ENCODE data around the gene ADCK2. TPM values are rescaled to one million over a fixed set of nuclear protein-coding genes. Genes with fewer than 3 reads are reported as not detected.

Gene ADCK2
- polyA plus RNA-seq (2012; rRNA removed): 17.7 and 19.0 TPM in 2 replicates
- polyA plus RNA-seq (2012; cell fraction: cytosol; rRNA removed): 11.9 and 15.3 TPM in 2 replicates
- polyA plus RNA-seq (2012; cell fraction: nucleus; rRNA removed): 9.5 and 11.5 TPM in 2 replicates

DNA sequence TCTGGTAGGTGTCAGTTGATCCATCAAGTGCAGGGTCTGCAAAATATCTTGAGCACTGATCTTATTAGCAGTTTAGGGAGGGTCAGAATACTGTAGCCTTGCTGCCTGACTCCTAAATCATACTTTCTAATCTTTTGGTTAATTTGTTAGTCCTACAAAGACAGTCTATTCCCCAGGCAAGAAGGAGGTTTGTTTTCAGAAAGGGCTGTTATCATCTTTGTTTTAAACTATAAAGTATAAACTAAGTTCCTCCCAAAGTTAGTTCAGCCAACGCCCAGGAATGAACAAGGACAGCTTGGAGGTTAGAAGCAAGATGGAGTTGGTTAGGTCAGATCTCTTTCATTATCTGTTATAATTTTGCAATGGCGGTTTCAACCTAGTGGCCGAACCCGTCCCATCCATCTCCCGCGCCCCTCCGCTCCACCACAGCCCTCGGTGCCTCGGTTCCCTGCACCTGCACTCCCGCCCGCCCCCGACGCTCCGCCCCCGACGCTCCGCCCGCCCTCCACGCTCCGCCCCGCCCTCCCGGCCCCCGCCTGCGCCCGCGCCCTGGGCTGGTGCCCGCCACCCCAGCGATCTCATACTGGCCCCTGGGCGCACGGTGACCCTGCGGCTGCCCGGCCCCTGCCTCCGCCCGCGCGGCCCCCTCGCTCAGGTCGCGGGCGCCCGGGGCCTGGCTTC lies at the start of gene ADCK2:
Gene ADCK2, plus strand, starts transcription at position 564 of the 681 bp plus-strand sequence. CDS start 386 bp downstream, outside the sequence.
- WGBS (ENCODE audit: low lambda C conversion rate): 3% methylated on average over 32 of the region's 41 CpGs
- Histone ChIP-seq H3K9me3 (no peaks in the 10 kb centered on the region), H3K9ac (peak within 1 kb of the TSS; percentile 60; the same call in 1 of the 2 replicates), H3K79me2 (ENCODE audit: insufficient read depth) (no peaks in the 10 kb centered on the region), H2AFZ (ENCODE audit: low read depth) (peak within 1 kb of the TSS; percentile 86), H4K20me1 (ENCODE audit: insufficient read depth) (no peaks in the 10 kb centered on the region), H3K36me3 (replicated peaks in 1 of 2; ENCODE audit: control insufficient read depth in 1 of 2, insufficient read depth in 2 of 2, low read length in 1 of 2) (no peaks in the 10 kb centered on the region), H3K27me3 (ENCODE audit: insufficient read depth) (no peaks in the 10 kb centered on the region), H3K4me2 (peak within 1 kb of the TSS; percentile 97), H3K9me2 (no peaks in the 10 kb centered on the region), H3K4me3 (ENCODE audit: low read depth in 2 of 2, low read length in 1 of 2) (peak within 1 kb of the TSS; percentile 64 to 74), H3K4me1 (ENCODE audit: control insufficient read depth in 1 of 2, insufficient read depth in 2 of 2, low read depth in 1 of 2, low read length in 1 of 2) (peaks cover 7 to 20% of the 10 kb centered on the region in 2 experiments; a peak in 2 of 4 replicates), H3F3A (replicated peaks; ENCODE audit: insufficient read depth) (no peaks in the 10 kb centered on the region), H3K27ac (ENCODE audit: low read depth in 2 of 2, low read length in 1 of 2) (0 out of 4 replicates have a peak within 1 kb of the TSS, but pooled peaks of 1 of the 2 experiments have one; percentile 18)
- ChIA-PET CTCF (interaction anchor here (0.5 to 4.5 kb wide), 6 partner anchors 12 to 340 kb away, joined by 3 to 45 read pairs (median 15); partner anchors contain the start of genes DENND2A and MRPS33), POLR2A (interaction anchor here (1.2 kb wide), 1 partner anchor 24 kb away, joined by 5 read pairs; the partner anchor contains the start of gene NDUFB2)
- DNase-seq: peak; percentile 99
- TF ChIP-seq RXRA (IDR thresholded peaks at IDR 0.05; ENCODE audit: borderline replicate concordance, low read depth) (no peak), NFIC (IDR thresholded peaks at IDR 0.05; ENCODE audit: borderline replicate concordance) (0 out of 2 replicates have a peak, but pooled peaks have one; percentile 1), NRF1 (IDR thresholded peaks at IDR 0.05; ENCODE audit: low read depth, low read length) (no peak), MAX (IDR thresholded peaks at IDR 0.05; ENCODE audit: low read depth) (no peak), SMC3 (IDR thresholded peaks at IDR 0.05; ENCODE audit: low read depth, low read length) (no peak)

DNA sequence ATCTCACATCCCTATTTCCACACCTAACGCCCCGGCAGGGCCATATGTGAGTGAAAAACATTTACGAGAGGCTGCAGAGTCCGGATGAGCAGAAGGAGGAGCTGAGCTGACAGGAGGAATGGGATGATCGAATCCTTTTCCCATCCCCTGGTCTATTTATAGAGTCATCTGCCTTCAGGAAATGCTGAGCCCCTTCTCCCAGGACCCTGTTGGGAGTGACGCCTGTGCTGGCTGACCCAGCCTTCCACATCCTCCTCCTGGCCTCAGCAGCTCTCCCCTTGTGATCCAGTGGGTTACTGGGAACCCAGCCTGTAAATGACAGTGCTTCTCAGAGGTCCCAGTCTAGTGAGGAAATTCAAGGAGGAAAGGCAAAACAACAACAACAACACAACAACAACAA lies 48.8 kb upstream of the ADCK2 start:
- Histone ChIP-seq H3K9me3 (no peaks in the 10 kb centered on the region), H3K9me2 (no peaks in the 10 kb centered on the region), H3K27me3 (ENCODE audit: insufficient read depth) (no peaks in the 10 kb centered on the region), H3K27ac (ENCODE audit: low read depth in 2 of 2, low read length in 1 of 2) (no peak overlapping the region), H3K9ac (no peak overlapping the region), H3K4me2 (no peak overlapping the region), H3K4me3 (ENCODE audit: low read depth in 2 of 2, low read length in 1 of 2) (no peak overlapping the region), H2AFZ (ENCODE audit: low read depth) (no peak overlapping the region), H3K79me2 (ENCODE audit: insufficient read depth) (no peaks in the 10 kb centered on the region), H3K36me3 (replicated peaks in 1 of 2; ENCODE audit: control insufficient read depth in 1 of 2, insufficient read depth in 2 of 2, low read length in 1 of 2) (no peaks in the 10 kb centered on the region), H4K20me1 (ENCODE audit: insufficient read depth) (no peaks in the 10 kb centered on the region), H3K4me1 (ENCODE audit: control insufficient read depth in 1 of 2, insufficient read depth in 2 of 2, low read depth in 1 of 2, low read length in 1 of 2) (peaks cover 4 to 15% of the 10 kb centered on the region in 2 experiments; a peak in 2 of 4 replicates), H3F3A (replicated peaks; ENCODE audit: insufficient read depth) (peaks cover 7% of the 10 kb centered on the region)
- ChIA-PET CTCF (interaction anchor here (2.6 kb wide), 1 partner anchor 106 kb away, joined by 11 read pairs; no protein-coding TSS in a partner anchor), POLR2A (no interaction called here)
- TF ChIP-seq MXI1 (IDR thresholded peaks at IDR 0.05; ENCODE audit: low read depth, low read length) (no peak), IRF3 (IDR thresholded peaks at IDR 0.05; ENCODE audit: low read depth, low read length) (no peak), SIN3A (IDR thresholded peaks at IDR 0.05; ENCODE audit: borderline replicate concordance, low read depth, low read length) (no peak), JUND (IDR thresholded peaks at IDR 0.05) (no peak), FOXJ3 (CRISPR knock-in tag; IDR thresholded peaks at IDR 0.05) (no peak)
- no peak for DNase-seq
- 94% methylated on average over 6 of the region's 6 CpGs for WGBS (ENCODE audit: low lambda C conversion rate)

All from SK-N-SH (cell line).